ENCODE measurements around the gene CASZ1.
A peak's percentile ranks its signal among the peaks of the same experiment; 100 is the strongest.

Gene CASZ1

GRCh38 chr1:10744654-10745238 is 51.7 kb downstream of the CASZ1 start:
- DNase-seq = no peak

DNA sequence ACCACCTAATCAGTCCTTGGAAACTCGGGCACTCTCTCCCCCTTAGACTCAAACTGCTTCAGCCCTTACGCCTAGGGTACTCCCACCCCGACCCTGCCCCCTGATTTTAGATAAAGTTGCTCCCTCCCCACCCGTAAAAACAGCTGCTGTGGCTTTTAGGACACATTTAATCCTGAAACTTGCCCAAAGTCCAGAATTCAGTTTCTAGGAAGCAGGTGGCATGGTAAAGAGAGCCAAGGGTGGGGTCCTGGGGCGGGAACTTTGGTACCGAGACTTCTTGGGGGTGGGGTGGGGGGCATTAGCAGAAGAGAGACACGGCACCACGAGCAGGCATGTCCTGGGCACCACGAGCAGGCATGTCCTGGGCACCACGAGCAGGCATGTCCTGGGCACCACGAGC is 52.4 kb downstream of the CASZ1 start:
- DNase-seq = no peak

DNA sequence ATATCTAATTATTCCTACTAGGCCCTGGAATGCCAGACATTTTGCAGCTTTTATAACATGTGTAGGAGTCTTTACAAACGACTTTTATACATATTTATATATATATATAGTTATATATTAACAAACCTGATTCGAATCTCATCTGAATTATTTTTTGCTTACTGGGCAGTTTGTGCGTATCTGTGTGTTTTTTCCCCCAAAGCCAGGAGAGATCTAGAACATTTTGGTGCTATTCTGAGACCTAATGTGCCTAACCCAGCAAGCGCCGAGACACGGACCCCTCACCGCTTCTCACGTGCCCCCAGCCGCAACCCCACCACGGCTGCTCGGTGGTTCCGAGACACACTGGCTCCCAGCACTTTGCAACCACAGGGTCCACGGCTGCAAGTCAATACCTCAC is 54.8 kb downstream of the CASZ1 start:
- DNase-seq = no peak

DNA sequence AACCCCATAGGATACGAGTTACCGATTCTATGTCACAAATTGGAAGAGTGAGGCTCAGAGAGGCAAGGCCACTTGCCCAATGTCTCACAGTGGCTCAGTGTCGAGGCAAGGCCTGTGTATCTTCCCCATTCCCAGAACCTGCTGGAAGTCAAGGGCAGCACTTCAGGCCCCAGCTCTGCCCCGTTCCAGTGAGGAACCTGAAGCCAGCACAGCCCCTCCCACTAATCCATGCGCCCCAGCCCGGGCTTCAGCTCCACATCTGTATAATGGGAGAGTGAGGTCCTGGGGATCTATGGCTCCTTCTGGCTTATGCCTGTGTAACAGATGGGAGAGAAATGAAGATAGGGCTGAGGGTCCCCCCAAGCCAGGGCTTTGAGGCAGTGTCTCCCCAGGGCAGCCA is 56.3 kb downstream of the CASZ1 start:
- DNase-seq = no peak

DNA sequence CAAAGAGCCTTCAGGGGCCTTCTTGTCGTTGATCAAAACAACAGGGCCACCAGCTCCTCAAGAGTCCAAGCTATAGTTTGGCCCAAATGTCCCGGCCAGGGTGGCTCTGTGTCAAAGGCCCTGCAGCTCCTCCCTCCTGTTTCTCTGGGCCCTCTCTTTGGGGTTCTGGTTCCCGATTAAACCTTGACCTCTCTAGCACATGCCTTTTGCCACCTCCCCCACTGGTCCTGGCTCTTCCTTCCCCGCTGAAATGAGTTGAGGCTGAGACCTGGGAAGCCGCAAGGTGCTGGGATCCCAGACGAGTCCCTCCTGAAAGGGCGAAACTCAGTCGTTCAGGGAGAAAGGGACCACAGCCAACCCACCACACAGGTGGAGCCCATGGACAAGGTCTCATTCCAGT is 56.9 kb downstream of the CASZ1 start:
- DNase-seq = no peak

DNA sequence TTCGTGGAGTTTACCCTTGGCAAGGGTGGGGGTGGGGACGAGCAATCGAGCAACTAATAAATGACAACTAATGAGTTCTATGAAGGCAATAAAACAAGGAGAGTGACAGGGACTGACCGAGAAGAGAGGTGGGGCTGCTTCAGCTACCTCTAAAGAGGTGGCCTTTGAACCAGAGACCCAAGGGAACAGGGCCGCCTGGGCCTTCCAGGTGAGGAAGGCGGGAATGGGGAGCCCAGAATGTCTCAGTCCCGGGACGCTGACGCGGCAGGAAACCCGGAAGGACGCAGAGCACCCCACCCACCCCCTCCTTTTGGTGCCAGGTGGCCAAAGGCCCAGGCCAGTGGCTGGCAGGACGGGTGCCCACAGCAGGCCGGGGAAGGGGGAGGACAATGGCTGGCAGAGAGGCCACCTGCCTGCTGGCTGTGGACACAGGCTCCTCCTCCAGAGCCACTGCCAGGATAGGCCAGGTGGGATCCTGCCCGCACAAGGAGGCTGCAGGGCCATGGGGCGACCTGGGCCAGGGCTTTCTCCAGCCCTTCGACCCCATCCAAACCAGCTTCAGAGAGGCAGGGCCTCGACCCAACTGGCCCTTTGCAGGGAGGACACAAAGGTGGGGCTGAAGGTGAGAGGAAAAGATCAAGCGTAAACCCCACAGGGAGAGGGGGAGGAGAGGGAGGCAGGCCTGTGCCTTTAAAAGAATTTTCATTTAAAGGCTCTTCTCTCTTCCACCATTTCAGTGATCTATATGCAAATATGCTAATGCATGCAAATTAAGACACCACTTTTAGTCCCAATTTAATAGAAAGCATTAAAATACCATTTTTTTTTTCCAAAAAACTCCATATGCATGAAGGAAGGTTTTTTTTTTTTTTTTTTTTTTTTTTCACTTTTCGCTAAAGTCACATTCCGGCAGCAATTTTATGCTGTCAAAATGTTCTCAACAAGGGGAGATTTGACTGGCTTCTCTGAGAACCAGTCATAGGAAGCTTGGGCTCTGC is 58.1 kb downstream of the CASZ1 start:
- no peak for DNase-seq

GRCh38 chr1:10737651-10738050 is 58.8 kb downstream of the CASZ1 start:
- no peak for DNase-seq

DNA sequence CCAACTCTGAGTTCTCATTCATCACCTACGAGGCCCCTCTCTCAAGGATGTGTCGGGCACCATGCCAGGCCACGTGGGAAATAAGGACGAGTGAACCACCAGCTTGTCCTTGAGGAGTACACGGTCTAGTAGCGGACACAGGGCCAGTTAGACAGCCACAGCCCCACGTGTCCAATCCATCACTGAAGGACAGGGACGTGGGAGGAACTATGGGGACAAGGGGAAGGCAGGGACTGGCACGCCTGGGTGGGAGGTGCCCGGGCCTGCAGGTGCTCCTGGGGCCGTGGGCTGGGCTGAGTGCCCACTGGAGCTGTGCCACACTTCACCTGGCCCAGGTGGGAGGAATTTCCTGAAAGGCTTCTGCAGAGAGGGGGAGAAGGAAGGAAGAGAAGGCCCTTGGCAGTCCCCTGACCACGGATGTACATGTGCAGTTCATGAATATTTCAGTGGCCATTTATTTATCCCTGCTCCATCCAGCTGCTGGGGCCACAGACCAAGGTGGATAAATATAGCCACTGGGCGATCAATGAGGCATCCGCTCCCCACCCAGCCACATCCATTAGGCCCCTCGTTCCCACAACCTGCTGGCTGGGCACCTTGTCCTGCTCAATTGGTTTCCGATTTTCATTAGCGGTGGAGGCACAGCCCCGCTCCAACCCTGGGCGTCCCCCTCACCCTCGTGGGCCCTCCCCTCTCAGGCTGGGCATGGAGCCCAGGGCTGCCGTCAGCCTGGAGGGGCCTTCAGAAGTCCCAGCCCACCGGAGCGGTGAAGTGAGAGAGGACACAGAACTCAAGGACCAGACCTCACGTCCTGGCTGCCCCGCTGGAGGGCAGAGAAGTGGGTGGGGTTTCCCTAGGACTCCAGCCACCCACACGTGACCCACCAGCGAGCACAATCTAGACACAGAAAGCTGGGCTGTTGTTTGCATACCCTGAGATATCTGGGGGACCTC is 59.5 kb downstream of the CASZ1 start:
- DNase-seq = no peak

DNA sequence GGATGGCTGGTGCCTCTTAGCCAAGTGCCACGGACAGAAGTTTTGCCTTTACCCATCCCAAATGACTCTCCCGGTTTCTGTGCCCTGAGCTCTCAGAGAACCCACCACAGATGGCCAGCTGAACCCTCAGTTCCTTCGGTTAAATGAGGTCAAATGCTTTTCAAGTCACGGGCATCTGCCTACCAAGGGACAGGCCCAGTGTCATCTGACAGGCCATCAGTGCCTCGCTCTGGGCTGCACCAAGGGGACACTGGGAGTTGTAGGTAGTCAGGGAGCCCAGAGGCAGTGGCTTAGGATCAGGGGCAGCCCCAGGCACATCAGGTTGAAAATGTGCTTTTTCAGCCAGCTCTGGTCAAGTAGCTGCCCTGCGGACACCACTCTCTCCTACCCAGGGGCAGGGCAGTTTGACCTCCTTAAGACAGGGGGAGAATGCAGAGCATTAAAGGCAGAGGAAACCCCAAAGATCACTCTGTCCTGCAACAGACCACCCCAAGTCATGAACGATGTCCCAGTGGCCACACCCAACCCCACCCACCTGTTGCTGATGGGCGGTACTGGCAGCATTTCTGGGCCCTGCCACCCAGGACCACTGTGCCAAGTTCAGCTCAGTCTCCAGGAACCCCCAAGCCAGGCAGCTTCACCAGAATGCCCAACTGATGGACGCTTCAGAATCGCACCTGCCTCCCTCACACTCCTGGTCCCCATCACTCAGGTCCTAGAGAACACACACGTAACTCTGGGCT is 60.7 kb downstream of the CASZ1 start:
- DNase-seq = no peak

DNA sequence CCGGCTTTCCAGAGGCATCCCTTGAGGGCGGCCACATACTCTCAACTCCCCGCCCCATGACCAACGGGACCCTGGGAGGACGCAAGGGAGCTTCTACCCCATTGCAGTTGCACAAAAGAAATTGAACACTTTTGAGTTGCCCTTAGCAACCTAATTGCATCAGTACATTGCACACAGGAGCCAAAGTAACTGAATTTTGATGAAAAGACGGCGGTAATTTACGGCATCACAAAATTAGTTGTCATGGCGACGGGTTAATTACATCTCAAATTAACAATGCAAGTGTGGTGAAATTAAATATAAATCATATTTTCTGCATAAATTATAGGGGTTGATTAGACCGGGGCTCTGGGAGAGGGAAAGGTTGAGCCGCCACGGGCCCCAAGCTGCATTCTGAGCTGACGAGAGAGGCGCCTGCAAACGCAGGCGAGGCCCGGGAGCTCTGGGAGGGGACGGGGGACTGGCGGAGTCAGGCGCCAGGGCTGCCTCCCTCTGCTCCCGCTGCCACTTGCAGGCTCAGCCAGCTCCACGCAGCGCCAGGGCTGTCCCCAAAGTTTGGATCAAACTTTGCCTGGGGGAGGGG is 61.4 kb downstream of the CASZ1 start:
- no peak for DNase-seq

DNA sequence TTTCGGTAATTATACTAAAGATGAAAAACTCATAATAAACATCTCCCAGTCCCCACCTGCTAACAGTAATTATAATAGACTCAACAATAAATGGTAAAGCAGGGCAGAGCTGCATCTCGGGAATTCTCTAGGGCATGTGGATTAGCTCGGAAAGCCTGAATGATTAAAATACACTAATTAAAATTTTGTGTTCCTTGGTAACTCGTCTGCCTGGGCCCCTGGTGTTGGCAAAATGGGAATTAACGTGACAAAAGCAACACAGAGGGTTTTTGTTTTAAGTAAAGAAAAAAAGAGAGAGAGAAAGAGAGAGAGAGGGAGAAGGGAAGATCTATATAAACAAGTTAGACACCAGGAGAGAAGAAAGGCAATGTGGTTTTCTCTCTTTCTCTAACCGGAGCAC is 62.1 kb downstream of the CASZ1 start:
- DNase-seq = no peak

GRCh38 chr1:10733474-10734366 is 62.7 kb downstream of the CASZ1 start:
- DNase-seq = no peak

DNA sequence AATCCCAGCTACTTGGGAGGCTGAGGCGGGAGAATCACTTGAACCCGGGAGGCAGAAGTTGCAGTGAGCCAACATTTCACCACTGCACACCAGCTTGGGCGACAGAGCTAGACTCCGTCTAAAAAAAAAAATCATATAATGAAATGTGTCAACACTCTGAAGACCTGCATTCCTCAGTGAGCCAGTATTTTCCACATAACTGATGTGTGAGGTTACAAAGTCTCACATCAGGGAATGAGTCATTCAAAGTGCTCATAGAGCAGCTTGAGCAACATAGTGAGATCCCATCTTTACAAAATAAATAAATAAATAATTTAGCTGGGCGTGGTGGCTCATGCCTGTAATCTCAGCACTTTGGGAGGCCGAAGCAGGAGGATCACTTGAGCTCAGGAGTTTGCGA is 65.5 kb downstream of the CASZ1 start:
- peak; percentile 87 for DNase-seq

DNA sequence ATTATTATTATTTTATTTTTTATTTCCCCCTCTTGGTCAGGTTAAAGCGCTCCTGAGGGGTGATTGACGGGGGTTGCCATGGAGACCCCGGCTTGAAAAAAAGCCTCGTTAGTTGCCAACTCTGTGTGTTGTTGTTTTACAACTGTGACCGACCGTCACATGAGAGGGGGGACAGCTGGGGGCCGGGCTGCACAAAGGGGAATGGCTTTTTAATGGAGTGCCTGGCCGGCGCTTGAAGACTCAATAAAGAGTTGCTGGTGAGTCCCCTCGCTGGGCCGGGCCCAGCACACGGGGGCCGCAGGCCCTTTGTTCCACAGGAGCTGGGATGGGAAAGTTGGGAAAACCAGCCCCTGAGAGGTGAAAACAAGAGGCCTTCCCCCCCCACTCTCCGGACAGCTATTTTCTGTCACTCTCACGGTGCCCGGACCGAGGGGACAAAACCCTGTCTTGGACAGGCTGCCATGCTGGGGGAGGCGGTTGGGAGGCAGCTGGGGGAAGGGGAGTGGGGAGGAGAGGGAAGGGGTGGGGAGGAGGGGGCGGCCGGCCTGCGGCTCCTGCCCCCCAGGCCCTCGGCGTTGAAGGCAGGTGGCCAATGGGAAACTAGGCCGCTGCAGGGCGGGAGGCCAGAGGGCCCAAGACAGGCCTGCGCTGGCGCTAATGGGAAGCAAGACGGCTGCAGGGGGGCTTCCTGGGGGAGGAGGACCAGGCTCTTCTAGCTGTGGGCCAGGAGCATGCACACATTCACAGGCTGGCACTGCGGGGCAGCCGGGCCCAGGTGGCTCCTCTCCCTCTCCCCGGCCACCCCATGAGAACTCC is 67.6 kb downstream of the CASZ1 start:
- no peak for DNase-seq

DNA sequence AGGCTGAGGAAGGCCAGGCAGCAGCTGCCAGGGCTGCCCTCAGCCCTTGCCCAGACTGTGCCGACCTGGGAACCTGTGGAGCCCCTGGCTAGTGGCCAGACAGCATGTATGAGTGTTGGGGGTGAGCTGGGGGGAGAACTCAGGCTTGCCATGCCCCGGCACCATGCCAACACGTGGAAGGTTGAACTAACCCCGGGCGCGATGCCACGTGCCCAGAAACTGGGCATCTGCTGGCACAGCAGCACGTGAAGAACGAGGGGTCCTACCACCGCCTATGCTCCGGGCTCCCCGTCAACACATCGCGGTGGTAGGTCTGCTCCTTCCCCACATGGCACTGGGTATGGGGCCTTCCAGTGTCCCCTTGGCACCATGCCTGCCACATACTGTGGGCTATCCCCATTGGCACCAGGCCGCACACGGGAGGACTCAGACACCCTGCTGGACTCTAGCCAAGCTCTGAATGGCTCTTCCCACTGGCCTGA is 68.7 kb downstream of the CASZ1 start:
- no peak for DNase-seq

DNA sequence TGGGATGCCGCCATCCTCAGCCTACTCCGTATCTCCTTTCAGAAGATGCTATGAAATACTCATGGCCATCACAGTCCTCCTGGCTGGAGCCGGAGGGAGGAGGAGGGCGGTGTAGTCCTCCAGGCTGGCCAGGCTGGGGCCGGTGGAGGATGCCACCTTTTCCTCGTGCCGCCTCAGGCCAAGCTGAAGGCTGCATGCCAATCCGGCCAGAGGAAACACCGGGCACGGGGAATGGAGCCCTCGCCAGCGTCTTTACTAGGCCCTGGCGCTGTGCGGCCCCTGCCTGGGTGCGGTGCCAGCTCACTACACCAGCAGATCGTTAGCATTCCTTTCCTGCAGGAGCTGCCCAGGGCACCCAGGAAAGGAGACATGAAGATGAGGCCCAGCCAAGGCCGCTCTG is 70.1 kb downstream of the CASZ1 start:
- no peak for DNase-seq

DNA sequence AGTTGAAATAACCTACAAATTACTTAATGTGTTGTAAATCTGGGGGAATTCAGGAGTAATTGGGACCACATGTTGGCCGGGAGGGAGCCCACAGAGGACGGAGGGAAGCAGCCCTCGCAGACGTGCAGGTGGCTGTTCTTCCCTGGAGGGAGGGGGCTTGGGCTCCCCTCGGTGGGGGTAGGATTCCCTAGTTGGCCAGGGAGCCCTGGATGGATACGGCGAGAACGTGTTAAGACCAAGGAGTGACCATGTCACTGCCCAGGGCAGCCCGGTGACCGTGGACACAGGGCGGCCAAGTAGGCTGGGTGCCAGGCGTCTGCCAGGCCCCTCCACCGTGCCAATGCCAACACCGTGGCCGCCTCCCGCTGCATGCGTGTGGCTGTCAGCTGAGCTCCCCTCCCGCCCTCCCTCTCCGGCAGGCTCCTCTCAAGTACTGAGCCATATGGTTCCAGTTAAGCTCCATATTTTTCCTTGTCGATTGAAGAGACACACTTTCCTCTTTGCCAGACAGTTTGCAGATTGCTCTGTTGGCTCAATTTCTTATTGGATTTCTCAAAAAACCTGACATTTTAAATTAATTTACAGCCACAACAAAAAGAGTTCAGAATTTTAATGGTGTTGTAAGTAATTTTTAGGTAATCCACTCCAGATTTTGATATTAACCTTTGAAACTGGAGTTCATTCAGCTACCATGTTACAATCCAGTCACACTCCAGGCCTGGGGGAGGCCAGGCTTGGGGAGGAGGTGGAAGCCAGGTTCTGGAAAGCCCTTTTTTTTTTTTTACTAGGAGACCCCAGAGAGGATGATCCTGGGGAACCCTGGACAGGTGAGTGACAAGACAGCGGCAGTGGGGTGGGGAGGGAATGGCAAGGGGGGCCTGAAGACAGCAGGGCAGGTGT is 71.2 kb downstream of the CASZ1 start:
- peak; percentile 8 for DNase-seq

DNA sequence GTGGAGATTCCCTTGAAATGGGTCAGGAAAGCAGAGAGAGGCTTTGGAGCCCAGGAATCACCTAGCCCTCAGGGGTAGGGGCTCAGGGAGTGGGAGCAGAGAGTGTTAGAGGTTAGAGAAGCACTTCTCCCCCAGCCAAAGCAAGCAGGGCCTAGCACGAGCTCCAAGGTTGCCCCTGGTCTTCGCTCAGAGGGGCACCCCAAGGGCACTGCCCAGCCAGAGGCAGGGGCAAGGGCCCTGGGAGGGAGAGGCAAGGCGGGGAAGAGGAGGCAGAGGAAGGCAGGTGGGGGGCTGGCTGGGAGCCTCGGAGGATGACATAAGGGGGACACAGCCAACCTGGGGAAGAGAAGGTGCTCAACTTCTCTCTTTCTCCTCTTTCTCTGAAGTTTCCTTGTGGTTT is 71.9 kb downstream of the CASZ1 start:
- no peak for DNase-seq

DNA sequence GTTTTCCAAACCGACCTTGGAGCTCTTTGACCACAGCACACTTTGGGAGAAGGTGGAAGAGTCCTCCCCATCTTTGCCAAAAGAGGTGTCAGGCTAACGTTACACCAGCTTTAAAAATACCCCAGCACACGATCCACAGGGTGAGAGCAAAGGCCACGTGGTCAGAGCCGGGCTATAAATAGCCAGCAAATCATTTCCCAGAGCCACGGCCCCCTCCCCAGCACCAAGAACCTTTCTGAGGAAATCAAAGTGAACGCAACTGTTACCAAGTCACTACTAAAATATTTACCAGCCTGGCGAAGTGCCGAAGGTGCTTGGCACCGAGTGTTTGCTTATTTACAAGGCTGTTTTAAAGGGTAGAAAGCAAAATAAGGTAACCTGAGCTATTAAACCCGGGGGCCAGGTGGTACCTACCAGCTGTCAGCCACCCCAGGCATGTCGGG is 72.4 kb downstream of the CASZ1 start:
- DNase-seq = peak; percentile 19

Data from HCEC 1CT (cell line).